HFF-Myc (cell line): ENCODE measurements around the gene NINJ2.

Experiments used
- DNase-seq: peaks from one replicate; pipeline ENCODE4 v3.0.0-alpha.2; 2011; ENCODE audit warnings: low read depth; ENCODE audit errors: extremely low read depth
- H3K4me3 ChIP-seq: replicated peaks from 2 replicates; pipeline ENCODE4 v1.5.1; 2011; ENCODE audit warnings: low read depth, mild to moderate bottlenecking, control low read depth, low read length
- CTCF ChIP-seq: IDR thresholded peaks from 2 replicates; pipeline ENCODE4 v1.5.1; 2012; ENCODE audit warnings: mild to moderate bottlenecking, low read depth, low read length, control low read depth; ENCODE audit errors: missing control alignments

The NINJ2 gene

GRCh38 chr12:669576-669945 lies 6.3 kb upstream of the NINJ2 start:
- no peak overlapping the region for H3K4me3 ChIP-seq
- no peak for TF ChIP-seq CTCF
- DNase-seq: no peak

- no peak for DNase-seq
- H3K4me3 ChIP-seq: no peak overlapping the region
- TF ChIP-seq CTCF: no peak
Observed at GRCh38 chr12:668090-668481, 4.8 kb upstream of the NINJ2 start.

DNA sequence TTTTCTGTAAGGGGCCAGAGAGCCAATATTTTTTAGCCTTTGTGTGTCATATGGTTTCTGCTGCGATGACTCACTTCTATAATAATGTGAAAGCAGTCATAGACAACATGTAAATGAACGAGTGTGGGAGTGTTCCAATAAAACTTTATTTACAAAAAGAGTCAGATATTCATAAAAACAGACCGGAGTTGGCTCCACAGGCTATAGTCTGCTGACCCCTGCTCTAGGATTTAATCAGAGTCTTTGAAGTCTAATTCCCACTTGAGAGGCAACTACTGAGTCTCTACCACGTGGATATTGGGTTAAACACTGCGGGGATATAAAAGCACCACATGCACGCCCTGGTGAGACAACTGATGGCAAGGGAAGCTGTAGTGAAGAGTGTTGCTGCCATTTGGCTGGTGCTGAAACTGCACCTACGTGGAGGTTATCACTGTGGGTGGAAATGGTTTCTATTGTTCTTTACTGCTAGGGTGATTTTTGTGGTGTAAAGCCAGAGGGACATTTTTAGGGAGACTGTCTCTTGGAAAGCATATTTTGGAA lies 3.6 kb upstream of the NINJ2 start:
- H3K4me3 ChIP-seq: no peak overlapping the region

DNA sequence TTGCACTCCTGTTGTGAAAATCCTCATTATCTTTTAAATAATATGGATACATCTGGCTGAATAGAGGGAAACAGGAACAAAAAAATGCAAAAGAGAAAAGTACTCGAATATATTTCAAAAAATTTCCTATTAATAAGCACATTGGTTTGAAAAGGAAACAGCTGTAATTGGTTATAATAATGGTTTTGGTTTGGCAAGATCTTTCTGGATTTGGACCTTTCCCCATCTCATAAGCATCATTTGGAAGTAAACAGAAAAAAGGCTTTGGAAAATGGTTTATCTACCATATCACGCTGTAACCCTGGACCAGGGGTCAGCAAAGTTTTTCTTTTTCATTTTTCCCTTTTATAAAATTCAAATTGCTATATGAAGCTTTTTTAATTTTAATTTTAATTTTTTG lies 2.8 kb upstream of the NINJ2 start:
- TF ChIP-seq CTCF: no peak
- no peak for DNase-seq
- H3K4me3 ChIP-seq: no peak overlapping the region

More for the DNA sequence above, 3.6 kb upstream of the NINJ2 start:
- no peak for TF ChIP-seq CTCF
- no peak for DNase-seq

DNA sequence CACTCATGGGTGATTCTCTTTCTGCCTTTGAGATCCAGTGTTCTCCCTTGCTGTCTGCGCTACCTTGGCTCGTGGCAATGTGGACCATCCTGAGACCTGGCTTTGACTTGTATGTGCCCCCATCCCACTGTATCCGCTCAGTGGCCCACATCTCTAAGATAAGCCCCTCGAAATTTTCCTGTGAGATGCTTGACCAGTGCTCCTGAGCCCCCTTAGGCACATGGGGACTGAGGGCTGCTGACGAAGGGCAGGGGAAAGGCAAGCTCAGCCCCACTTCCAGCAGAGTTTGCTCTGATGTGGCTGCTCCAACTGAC lies 1.5 kb upstream of the NINJ2 start:
- H3K4me3 ChIP-seq: no peak overlapping the region
- TF ChIP-seq CTCF: no peak
- DNase-seq: no peak

DNA sequence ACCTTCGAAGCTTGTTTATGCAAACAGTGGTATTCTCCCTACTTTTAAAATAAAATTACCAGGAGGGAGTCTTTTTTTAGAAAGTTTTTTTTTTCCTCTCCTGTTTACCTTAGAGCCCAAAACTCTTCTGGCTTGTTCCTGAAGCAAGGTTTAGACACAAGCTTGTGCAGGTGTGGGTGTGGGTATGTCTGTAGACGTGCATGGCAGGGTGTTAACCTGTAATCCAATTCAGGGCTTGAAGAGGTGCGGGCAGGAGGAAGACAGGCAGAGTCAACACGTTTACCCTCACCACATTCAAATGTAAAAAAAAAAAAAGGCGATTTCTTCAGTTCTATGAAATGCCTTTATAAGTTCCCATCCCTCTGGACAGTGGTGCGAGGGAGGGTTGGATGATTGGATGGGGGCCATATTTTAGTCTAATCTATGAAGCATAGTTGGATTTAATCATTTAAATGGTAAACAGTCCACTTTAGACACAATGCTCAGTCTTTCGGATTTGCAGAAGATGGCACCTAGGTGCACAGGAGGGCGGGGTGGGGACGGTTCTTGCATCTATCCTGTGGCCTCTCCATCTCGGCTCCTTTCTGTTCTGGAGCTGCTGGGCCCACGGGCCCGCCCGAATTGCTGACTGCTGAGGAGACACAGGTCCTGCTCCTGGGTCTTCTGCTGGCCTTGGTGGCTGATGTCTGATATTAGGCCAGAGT lies 982 bp upstream of the NINJ2 start:
- TF ChIP-seq CTCF: no peak
- H3K4me3 ChIP-seq: no peak overlapping the region
- no peak for DNase-seq
